ENCODE data around the gene MRTFA.

Gene MRTFA

DNA sequence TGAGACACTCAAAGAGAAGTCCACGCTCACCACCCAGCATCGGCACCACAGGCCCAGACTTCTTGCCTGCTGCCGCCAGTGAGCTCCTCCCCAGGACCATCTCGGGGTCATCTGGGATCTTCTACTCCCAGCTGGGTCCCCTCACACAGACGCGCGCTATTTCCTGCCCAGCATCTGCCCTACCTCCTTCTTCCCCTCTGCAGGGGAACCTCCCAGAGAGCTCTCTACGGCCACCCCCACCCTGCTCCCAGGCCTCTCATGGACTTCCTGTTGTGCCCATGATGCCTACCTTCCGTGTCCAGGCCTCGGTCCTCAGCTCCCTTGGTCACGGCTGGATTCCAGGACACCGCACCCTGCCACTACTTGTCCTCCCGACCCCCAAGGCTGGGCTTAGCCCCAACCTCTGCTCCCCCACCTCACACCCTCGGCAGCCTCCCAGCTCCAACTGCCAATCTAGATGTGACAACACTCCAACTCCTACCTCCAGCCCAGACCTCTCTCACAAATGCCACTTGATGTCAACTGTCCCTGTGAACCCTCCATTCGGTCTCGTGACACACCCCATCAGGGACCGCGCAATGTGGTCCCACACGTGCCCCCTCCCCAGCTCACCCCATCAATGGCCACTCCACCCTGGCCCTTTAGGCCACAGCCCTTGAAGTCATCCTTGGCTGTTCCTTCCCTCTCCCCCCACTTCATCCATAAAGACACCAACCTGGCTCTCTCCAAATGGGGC, 220.8 kb downstream of the MRTFA start:
- peaks cover 5% of the 10 kb centered on the region; the same call in 1 of the 2 replicates for H4K20me1 ChIP-seq
- H3K27ac ChIP-seq = peak overlapping the region; percentile 85
- peaks cover 84% of the 10 kb centered on the region for H3K4me1 ChIP-seq
- H3K9me3 ChIP-seq = no peaks in the 10 kb centered on the region
- no peaks in the 10 kb centered on the region for H3K27me3 ChIP-seq
- TF ChIP-seq Cebpa-rat (IDR thresholded peaks at IDR 0.05) = no peak
- H3K9ac ChIP-seq = peak overlapping the region; percentile 63
- peaks cover 59% of the 10 kb centered on the region for H3K36me3 ChIP-seq
- peak overlapping the region; percentile 53 for H3K4me3 ChIP-seq
- peak overlapping the region; percentile 86 for H3K4me2 ChIP-seq

GRCh38 chr22:40414838-40415505, 221.5 kb downstream of the MRTFA start:
- no peak for TF ChIP-seq Cebpa-rat (IDR thresholded peaks at IDR 0.05)
- no peaks in the 10 kb centered on the region for H3K27me3 ChIP-seq
- peak overlapping the region; percentile 53 for H3K4me3 ChIP-seq
- H3K9ac ChIP-seq = peak overlapping the region; percentile 63
- H3K36me3 ChIP-seq = peaks cover 59% of the 10 kb centered on the region
- no peaks in the 10 kb centered on the region for H3K9me3 ChIP-seq
- peak overlapping the region; percentile 85 for H3K27ac ChIP-seq
- peaks cover 12% of the 10 kb centered on the region for H4K20me1 ChIP-seq
- peaks cover 85% of the 10 kb centered on the region for H3K4me1 ChIP-seq
- peak overlapping the region; percentile 86 for H3K4me2 ChIP-seq

- peaks cover 16% of the 10 kb centered on the region for H4K20me1 ChIP-seq
- H3K4me2 ChIP-seq = peak overlapping the region; percentile 86
- peak overlapping the region; percentile 3; the same call in 1 of the 2 replicates for H3K9ac ChIP-seq
- no peak for TF ChIP-seq Cebpa-rat (IDR thresholded peaks at IDR 0.05)
- H3K27me3 ChIP-seq = no peaks in the 10 kb centered on the region
- H3K36me3 ChIP-seq = peaks cover 59% of the 10 kb centered on the region
- no peaks in the 10 kb centered on the region for H3K9me3 ChIP-seq
- no peak overlapping the region; the same call in 1 of the 2 replicates for H3K4me3 ChIP-seq
- peak overlapping the region; percentile 85 for H3K27ac ChIP-seq
- H3K4me1 ChIP-seq = peaks cover 85% of the 10 kb centered on the region
Measured at GRCh38 chr22:40414311-40414710, 222.2 kb downstream of the MRTFA start.

GRCh38 chr22:40413873-40414272, 222.6 kb downstream of the MRTFA start:
- no peak for TF ChIP-seq Cebpa-rat (IDR thresholded peaks at IDR 0.05)
- Histone ChIP-seq H3K27me3 (no peaks in the 10 kb centered on the region), H4K20me1 (peaks cover 12% of the 10 kb centered on the region), H3K4me2 (peak overlapping the region; percentile 86), H3K27ac (peak overlapping the region; percentile 85), H3K9me3 (no peaks in the 10 kb centered on the region), H3K36me3 (peaks cover 59% of the 10 kb centered on the region), H3K9ac (peak overlapping the region; percentile 3; the same call in 1 of the 2 replicates), H3K4me3 (no peak overlapping the region), H3K4me1 (peaks cover 85% of the 10 kb centered on the region)

DNA sequence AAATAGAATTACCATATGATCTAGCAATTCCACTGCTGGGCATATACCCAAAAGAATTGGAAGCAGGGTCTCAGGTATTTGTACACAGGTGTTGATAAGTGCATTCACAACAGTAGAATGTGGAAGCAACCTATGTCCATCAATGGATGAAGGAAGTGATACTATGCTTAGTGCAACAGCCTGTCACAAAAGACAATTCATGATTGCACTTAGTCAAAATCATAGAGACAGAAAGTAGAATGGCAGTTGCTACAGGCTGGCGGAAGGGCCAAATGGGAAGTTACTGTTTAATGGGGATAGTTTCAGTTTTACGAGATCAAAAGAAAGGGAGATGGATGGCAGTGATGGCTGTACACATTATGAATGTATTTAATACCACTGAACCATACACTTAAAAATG, 224.1 kb downstream of the MRTFA start:
- Histone ChIP-seq H3K4me3 (no peak overlapping the region), H3K27me3 (no peaks in the 10 kb centered on the region), H3K4me1 (peaks cover 84% of the 10 kb centered on the region), H3K9me3 (no peaks in the 10 kb centered on the region), H3K4me2 (peak overlapping the region; percentile 86), H3K36me3 (peaks cover 64% of the 10 kb centered on the region), H4K20me1 (peaks cover 24% of the 10 kb centered on the region), H3K27ac (peak overlapping the region; percentile 25; the same call in 1 of the 2 replicates), H3K9ac (no peak overlapping the region)
- TF ChIP-seq Cebpa-rat (IDR thresholded peaks at IDR 0.05) = no peak

DNA sequence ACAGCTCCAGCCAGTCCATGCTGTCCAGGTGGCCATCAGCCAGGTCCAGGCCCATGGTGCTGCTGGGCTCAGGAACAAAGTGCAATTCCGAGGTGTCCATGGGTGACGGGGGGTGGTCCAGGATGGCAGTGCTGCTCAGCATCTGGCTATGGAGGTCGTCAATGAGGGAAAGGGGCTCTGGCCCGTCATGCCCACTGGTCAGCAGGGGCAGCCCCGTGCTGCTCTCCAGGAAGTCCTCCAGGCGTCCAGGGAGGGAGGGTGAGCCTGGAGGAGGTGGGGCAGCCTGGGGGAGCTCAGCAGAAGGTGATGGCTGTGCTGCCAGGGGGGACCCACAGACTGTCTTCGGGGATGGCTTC, 225.0 kb downstream of the MRTFA start:
- no peak overlapping the region for H3K4me2 ChIP-seq
- H3K27me3 ChIP-seq = no peaks in the 10 kb centered on the region
- H3K36me3 ChIP-seq = peaks cover 66% of the 10 kb centered on the region
- no peak for TF ChIP-seq Cebpa-rat (IDR thresholded peaks at IDR 0.05)
- H3K9me3 ChIP-seq = no peaks in the 10 kb centered on the region
- H3K4me1 ChIP-seq = peaks cover 74% of the 10 kb centered on the region
- H3K4me3 ChIP-seq = no peak overlapping the region
- H4K20me1 ChIP-seq = peaks cover 28% of the 10 kb centered on the region
- H3K9ac ChIP-seq = no peak overlapping the region
- H3K27ac ChIP-seq = 0 out of 2 replicates have a peak overlapping the region, but pooled peaks have one; percentile 15

GRCh38 chr22:40410731-40411505, 225.6 kb downstream of the MRTFA start:
- Histone ChIP-seq H3K36me3 (peaks cover 67% of the 10 kb centered on the region), H3K9me3 (no peaks in the 10 kb centered on the region), H3K4me2 (no peak overlapping the region), H3K4me3 (no peak overlapping the region), H3K4me1 (peaks cover 68% of the 10 kb centered on the region), H3K9ac (no peak overlapping the region), H4K20me1 (peaks cover 28% of the 10 kb centered on the region), H3K27me3 (no peaks in the 10 kb centered on the region), H3K27ac (0 out of 2 replicates have a peak overlapping the region, but pooled peaks have one; percentile 35)
- TF ChIP-seq Cebpa-rat (IDR thresholded peaks at IDR 0.05) = no peak

- H3K9ac ChIP-seq = 0 out of 2 replicates have a peak overlapping the region, but pooled peaks have one; percentile 10
- peaks cover 28% of the 10 kb centered on the region for H4K20me1 ChIP-seq
- peaks cover 62% of the 10 kb centered on the region for H3K4me1 ChIP-seq
- no peaks in the 10 kb centered on the region for H3K9me3 ChIP-seq
- peaks cover 74% of the 10 kb centered on the region for H3K36me3 ChIP-seq
- no peak overlapping the region for H3K4me3 ChIP-seq
- H3K27ac ChIP-seq = no peak overlapping the region
- TF ChIP-seq Cebpa-rat (IDR thresholded peaks at IDR 0.05) = no peak
- no peak overlapping the region for H3K4me2 ChIP-seq
- no peaks in the 10 kb centered on the region for H3K27me3 ChIP-seq
Measured at GRCh38 chr22:40410272-40410671, 226.2 kb downstream of the MRTFA start.

GRCh38 chr22:40409613-40410113, 226.9 kb downstream of the MRTFA start:
- H3K36me3 ChIP-seq = peaks cover 80% of the 10 kb centered on the region
- peaks cover 56% of the 10 kb centered on the region for H3K4me1 ChIP-seq
- H3K4me2 ChIP-seq = peak overlapping the region; percentile 51; the same call in 1 of the 2 replicates
- H3K9me3 ChIP-seq = no peaks in the 10 kb centered on the region
- H3K27me3 ChIP-seq = no peaks in the 10 kb centered on the region
- 0 out of 2 replicates have a peak overlapping the region, but pooled peaks have one; percentile 10 for H3K9ac ChIP-seq
- TF ChIP-seq Cebpa-rat (IDR thresholded peaks at IDR 0.05) = no peak
- H3K27ac ChIP-seq = peak overlapping the region; percentile 44
- H3K4me3 ChIP-seq = no peak overlapping the region
- peaks cover 28% of the 10 kb centered on the region for H4K20me1 ChIP-seq
